ENCODE measurements around the gene MINDY2.

DNA sequence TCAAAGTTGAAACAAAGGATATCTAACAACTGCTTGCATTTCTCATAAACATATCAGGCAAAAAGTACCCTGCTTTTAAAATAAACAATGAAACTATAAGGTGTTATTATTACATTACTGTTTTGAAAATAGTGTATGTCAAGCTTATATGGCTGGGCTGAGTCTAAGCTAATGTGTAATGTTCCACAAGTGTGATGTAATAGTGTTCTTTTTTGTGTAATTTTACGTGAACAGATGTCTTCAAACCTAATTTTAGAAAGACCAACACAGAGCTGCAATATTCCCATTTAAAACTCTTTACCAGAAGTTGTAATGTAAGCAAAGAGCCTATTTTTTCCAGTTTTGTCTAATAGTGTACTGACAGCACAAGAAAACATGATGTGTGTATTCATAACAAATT, 34.0 kb downstream of the MINDY2 start:
- TF ChIP-seq, protein P1, sequence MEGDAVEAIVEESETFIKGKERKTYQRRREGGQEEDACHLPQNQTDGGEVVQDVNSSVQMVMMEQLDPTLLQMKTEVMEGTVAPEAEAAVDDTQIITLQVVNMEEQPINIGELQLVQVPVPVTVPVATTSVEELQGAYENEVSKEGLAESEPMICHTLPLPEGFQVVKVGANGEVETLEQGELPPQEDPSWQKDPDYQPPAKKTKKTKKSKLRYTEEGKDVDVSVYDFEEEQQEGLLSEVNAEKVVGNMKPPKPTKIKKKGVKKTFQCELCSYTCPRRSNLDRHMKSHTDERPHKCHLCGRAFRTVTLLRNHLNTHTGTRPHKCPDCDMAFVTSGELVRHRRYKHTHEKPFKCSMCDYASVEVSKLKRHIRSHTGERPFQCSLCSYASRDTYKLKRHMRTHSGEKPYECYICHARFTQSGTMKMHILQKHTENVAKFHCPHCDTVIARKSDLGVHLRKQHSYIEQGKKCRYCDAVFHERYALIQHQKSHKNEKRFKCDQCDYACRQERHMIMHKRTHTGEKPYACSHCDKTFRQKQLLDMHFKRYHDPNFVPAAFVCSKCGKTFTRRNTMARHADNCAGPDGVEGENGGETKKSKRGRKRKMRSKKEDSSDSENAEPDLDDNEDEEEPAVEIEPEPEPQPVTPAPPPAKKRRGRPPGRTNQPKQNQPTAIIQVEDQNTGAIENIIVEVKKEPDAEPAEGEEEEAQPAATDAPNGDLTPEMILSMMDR (optimal IDR thresholded peaks at IDR 0.05 in 1 of 3, IDR thresholded peaks at IDR 0.05 in 1 of 3, conservative IDR thresholded peaks at IDR 0.05 in 1 of 3; ENCODE audit: extremely low read depth in 1 of 3, insufficient read depth in 2 of 3, low read length in 3 of 3) = no peak
- TF ChIP-seq EZH2 (IDR thresholded peaks at IDR 0.05; ENCODE audit: low read length) = no peak

Measured in keratinocyte (primary cell).